ENCODE data around the gene FLNB. TPM values are rescaled to one million over a fixed set of nuclear protein-coding genes. Genes with fewer than 3 reads are reported as not detected.
"Not testable (repeated sequence)": the region's sequence is repeated elsewhere in the genome, so short reads cannot be mapped to it uniquely, and the experiment has no call there.

The FLNB gene
- total RNA-seq, 1 donor from 2014 or later, result 32.0 TPM

- Histone ChIP-seq H3F3A (ENCODE audit: low read depth) (no peaks in the 10 kb centered on the region), H3K27me3 (no peaks in the 10 kb centered on the region), H3K4me3 (no peak overlapping the region), H3K27ac (no peak overlapping the region), H3K36me3 (no peaks in the 10 kb centered on the region), H3K9me3 (ENCODE audit: low read depth) (no peaks in the 10 kb centered on the region), H2AFZ (replicated peaks) (no peak overlapping the region), H3K9ac (no peak overlapping the region), H3K4me2 (no peak overlapping the region), H3K79me2 (ENCODE audit: low read depth) (peaks cover 40% of the 10 kb centered on the region), H4K20me1 (ENCODE audit: low read depth) (peaks cover 18% of the 10 kb centered on the region), H3K4me1 (peaks cover 13% of the 10 kb centered on the region)
- H3K36me3 Mint-ChIP-seq, result peaks cover 7% of the 10 kb centered on the region
- peak overlapping the region; percentile 42 for H3K27ac Mint-ChIP-seq
- DNase-seq (ENCODE audit: low spot score), result no peak
- peaks cover 28% of the 10 kb centered on the region for H3K4me1 Mint-ChIP-seq
- TF ChIP-seq EZH2 (IDR thresholded peaks at IDR 0.05), result no peak
- no peak for TF ChIP-seq CTCF (IDR thresholded peaks at IDR 0.05)
- no peak for TF ChIP-seq EZH2phosphoT487 (IDR thresholded peaks at IDR 0.05)
- H3K4me3 Mint-ChIP-seq, result no peak overlapping the region
- H3K9me3 Mint-ChIP-seq, result no peaks in the 10 kb centered on the region
- peaks cover 8% of the 10 kb centered on the region for H3K27me3 Mint-ChIP-seq (ENCODE audit: insufficient read depth, low read depth)
Observed at GRCh38 chr3:58052373-58053273, 44.4 kb downstream of the FLNB start.

- peaks cover 39% of the 10 kb centered on the region for H3K79me2 ChIP-seq (ENCODE audit: low read depth)
- peaks cover 7% of the 10 kb centered on the region for H3K4me1 ChIP-seq
- TF ChIP-seq EZH2phosphoT487 (IDR thresholded peaks at IDR 0.05), result no peak
- no peak for TF ChIP-seq CTCF (IDR thresholded peaks at IDR 0.05)
- no peak for TF ChIP-seq EZH2 (IDR thresholded peaks at IDR 0.05)
- DNase-seq (ENCODE audit: low spot score), result no peak
- no peak overlapping the region for H3K27ac ChIP-seq
- no peak overlapping the region for H3K9ac ChIP-seq
- H3K4me3 ChIP-seq, result no peak overlapping the region
- Mint-ChIP-seq H3K4me3 (no peak overlapping the region), H3K4me1 (peaks cover 22% of the 10 kb centered on the region), H3K36me3 (peaks cover 7% of the 10 kb centered on the region), H3K27ac (no peak overlapping the region), H3K9me3 (no peaks in the 10 kb centered on the region), H3K27me3 (ENCODE audit: insufficient read depth, low read depth) (peaks cover 5% of the 10 kb centered on the region)
- no peak overlapping the region for H3K4me2 ChIP-seq
- H3F3A ChIP-seq (ENCODE audit: low read depth), result no peaks in the 10 kb centered on the region
- H3K27me3 ChIP-seq, result no peaks in the 10 kb centered on the region
- H3K9me3 ChIP-seq (ENCODE audit: low read depth), result no peaks in the 10 kb centered on the region
- H2AFZ ChIP-seq (replicated peaks), result no peak overlapping the region
- no peaks in the 10 kb centered on the region for H3K36me3 ChIP-seq
- H4K20me1 ChIP-seq (ENCODE audit: low read depth), result peaks cover 2% of the 10 kb centered on the region
Observed at GRCh38 chr3:58054652-58055051, 46.4 kb downstream of the FLNB start.

GRCh38 chr3:58055314-58055713 is 47.1 kb downstream of the FLNB start:
- Histone ChIP-seq H3K27me3 (no peaks in the 10 kb centered on the region), H3K79me2 (ENCODE audit: low read depth) (peaks cover 38% of the 10 kb centered on the region), H3F3A (ENCODE audit: low read depth) (no peaks in the 10 kb centered on the region), H3K27ac (no peak overlapping the region), H3K9ac (no peak overlapping the region), H3K4me2 (no peak overlapping the region), H3K4me3 (no peak overlapping the region), H3K9me3 (ENCODE audit: low read depth) (no peaks in the 10 kb centered on the region), H2AFZ (replicated peaks) (no peak overlapping the region), H3K4me1 (peaks cover 10% of the 10 kb centered on the region), H3K36me3 (no peaks in the 10 kb centered on the region), H4K20me1 (ENCODE audit: low read depth) (peaks cover 5% of the 10 kb centered on the region)
- DNase-seq (ENCODE audit: low spot score), result no peak
- peaks cover 7% of the 10 kb centered on the region for H3K36me3 Mint-ChIP-seq
- no peaks in the 10 kb centered on the region for H3K9me3 Mint-ChIP-seq
- peaks cover 4% of the 10 kb centered on the region for H3K27me3 Mint-ChIP-seq (ENCODE audit: insufficient read depth, low read depth)
- H3K27ac Mint-ChIP-seq, result no peak overlapping the region
- H3K4me3 Mint-ChIP-seq, result no peak overlapping the region
- peaks cover 22% of the 10 kb centered on the region for H3K4me1 Mint-ChIP-seq
- no peak for TF ChIP-seq EZH2phosphoT487 (IDR thresholded peaks at IDR 0.05)
- TF ChIP-seq CTCF (IDR thresholded peaks at IDR 0.05), result no peak
- TF ChIP-seq EZH2 (IDR thresholded peaks at IDR 0.05), result no peak

- H2AFZ ChIP-seq (replicated peaks); H3K9me3 Mint-ChIP-seq; H3K9ac ChIP-seq; H3K36me3 ChIP-seq; H4K20me1 ChIP-seq (ENCODE audit: low read depth); H3K4me2 ChIP-seq; H3K4me3 ChIP-seq; H3K36me3 Mint-ChIP-seq; DNase-seq (ENCODE audit: low spot score); H3K27ac ChIP-seq; H3K27me3 Mint-ChIP-seq (ENCODE audit: insufficient read depth, low read depth); H3K27ac Mint-ChIP-seq; H3K9me3 ChIP-seq (ENCODE audit: low read depth); H3K27me3 ChIP-seq; H3K4me3 Mint-ChIP-seq; H3F3A ChIP-seq (ENCODE audit: low read depth): not testable (repeated sequence)
- Histone ChIP-seq H3K79me2 (ENCODE audit: low read depth) (peaks cover 34% of the 10 kb centered on the region), H3K4me1 (peaks cover 10% of the 10 kb centered on the region)
- peaks cover 22% of the 10 kb centered on the region for H3K4me1 Mint-ChIP-seq
Observed at GRCh38 chr3:58055891-58056290, 47.7 kb downstream of the FLNB start.
